NCI-H510A treated with DMSO at 0.1 percent for 48 hours (cell line): ENCODE measurements around the gene THAP10.
"Not testable (repeated sequence)": the region's sequence is repeated elsewhere in the genome, so short reads cannot be mapped to it uniquely, and the experiment has no call there.

Experiments
- DNase-seq: peaks from one replicate; lab custom pipeline; 2025; lab: John Stamatoyannopoulos, UW

Gene THAP10

GRCh38 chr15:70876683-70877082 lies 15.6 kb downstream of the THAP10 start:
- no peak for DNase-seq

GRCh38 chr15:70876011-70876410 lies 16.2 kb downstream of the THAP10 start:
- no peak for DNase-seq

DNA sequence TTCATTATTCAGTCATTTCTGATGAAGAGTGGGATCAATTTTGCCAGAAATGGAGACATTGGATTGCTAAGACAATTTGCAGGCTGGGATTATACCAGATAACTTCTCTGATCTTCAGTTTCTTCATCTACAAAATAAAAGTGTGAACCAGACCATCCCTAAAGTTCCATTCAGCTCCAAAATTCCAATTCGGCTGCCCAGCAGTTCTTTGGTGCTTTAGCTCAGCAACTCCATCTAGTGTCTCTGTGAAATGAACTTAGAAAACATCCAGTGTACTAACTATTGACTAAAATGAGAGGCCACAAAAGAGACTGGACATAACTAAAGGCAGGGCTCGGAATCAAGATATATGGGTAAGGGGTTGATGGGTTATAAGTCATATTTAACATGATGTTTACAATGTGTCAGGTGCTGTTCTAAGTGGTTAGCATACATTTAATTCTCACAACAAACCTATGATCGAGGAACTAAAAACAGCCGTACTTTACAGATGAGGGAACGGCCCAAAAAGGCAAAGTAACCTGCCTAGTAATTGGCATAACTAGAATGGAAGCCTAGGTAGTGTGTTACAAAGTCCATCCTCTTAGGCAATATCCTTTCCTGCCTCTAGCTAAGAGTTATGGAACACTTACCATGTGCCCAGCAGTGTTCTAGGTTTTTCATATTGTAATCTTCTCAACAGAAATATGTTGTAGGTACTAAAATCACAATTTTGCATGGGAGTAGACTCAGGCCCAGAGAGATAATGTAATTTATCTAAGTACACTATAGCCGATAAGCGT lies 17.0 kb downstream of the THAP10 start:
- no peak for DNase-seq

DNA sequence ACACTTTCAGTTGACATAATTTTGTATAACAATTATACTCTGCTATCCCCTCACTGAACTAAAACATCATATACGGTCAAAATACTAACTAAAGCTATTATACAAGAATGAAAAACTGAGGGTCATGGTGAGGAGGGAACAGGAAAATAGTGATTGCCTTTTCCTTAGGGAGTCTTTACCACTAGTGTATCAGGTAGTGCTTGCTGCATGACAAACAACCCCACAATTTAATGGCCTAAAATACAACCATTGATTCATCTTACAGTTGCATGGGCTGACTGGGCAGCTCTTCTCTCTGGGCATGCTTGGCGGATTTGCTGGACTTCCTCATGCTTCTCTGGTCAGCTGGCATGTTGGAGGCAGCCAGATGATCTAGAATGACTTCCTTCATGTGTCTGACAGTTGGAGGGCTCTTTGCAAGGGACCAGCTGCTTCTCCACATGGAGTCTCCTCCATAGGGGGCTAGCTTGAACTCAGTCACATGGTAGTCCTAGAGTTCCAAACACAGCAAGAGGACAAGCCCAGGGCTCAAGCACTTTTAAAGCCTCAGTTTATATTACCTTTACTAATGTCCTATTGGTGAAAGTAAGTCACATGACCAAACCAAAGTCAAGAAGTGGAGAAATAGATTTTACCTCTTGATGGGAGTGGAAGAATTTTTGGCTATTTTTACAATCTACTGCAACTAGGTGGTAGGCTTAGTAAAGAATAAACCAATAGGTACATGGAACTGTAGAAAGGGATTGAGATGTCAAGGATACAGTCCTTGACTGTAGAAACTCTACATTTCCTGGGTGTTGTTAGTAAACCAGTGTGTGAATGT lies 18.8 kb downstream of the THAP10 start:
- no peak for DNase-seq

- not testable (repeated sequence) for DNase-seq
Measured at GRCh38 chr15:70871490-70871889, 20.7 kb downstream of the THAP10 start.

DNA sequence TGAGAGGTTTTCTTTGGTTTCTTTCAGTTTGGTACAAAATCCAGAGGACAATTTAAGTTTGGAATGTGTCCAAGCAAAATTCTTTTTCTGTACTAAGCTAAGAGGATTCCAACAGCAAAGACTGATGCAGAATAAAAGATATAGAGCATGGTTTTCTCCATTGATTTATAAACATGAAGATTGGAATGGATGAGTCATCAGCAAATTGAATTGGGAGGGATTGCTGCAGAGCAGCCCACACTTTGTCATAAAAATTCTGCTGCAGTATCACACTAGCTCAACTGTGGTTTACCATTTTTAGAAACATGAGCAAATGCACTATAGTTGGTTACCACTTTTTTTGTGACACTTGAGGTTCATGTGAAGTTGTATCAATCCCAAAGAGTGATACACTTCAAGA lies 22.2 kb downstream of the THAP10 start:
- no peak for DNase-seq

- no peak for DNase-seq
Measured at GRCh38 chr15:70869346-70869745, 22.9 kb downstream of the THAP10 start.

DNA sequence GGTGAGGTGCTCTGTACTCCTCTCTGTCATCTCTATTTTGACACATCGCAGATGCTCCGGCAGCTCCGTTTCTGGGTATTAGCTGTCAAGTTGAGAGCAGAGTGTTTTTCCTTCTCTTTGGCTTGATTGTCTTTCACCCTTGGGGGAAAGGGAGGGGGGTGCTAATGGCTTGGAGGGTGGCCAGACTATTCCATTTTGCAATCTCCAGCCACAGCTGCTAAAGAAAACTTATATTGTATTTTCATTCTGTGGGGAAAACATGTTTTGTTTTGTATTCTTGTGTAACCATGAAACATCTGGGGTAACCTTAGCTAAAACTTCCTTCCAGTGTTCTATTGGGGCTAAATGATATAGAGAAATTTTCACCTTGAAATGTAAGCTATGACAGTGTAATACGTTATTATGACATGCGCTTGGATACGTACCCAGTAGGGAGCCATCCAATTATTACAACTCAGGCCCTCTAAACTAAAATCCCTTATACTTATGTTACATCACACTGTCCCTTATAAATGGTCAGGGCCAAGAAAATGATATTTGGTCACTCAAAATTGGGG lies 24.2 kb downstream of the THAP10 start:
- DNase-seq: no peak

- DNase-seq: no peak
Measured at GRCh38 chr15:70866982-70867641, 25.1 kb downstream of the THAP10 start.

- DNase-seq: no peak
Measured at GRCh38 chr15:70863450-70864218, 28.6 kb downstream of the THAP10 start.

- DNase-seq: no peak
Measured at GRCh38 chr15:70859998-70860397, 32.2 kb downstream of the THAP10 start.

GRCh38 chr15:70859322-70859908 lies 32.8 kb downstream of the THAP10 start:
- no peak for DNase-seq

DNA sequence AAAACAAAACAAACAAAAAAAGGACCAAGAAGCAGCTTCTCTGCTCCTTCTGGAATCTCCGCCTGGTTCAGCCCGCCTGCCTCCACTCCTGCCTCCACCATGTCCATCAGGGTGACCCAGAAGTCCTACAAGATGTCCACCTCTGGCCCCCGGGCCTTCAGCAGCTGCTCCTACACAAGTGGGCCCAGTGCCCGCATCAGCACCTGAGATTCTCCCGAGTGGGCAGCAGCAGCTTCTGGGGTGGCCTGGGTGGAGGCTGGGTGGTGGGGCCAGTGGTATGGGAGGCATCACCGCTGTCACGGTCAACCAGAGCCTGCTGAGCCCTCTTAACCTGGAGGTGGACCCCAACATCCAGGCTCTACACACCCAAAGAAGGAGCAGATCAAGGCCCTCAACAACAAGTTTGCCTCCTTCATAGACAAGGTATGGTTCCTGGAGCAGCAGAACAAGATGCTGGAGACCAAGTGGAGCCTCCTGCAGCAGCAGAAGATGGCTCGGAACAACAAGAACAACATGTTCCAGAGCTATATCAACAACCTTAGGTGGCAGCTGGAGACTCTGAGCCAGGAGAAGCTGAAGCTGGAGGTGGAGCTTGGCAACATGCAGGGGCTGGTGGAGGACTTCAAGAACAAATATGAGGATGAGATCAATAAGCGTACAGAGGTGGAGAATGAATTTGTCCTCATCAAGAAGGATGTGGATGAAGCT lies 33.5 kb downstream of the THAP10 start:
- DNase-seq: not testable (repeated sequence)

- no peak for DNase-seq
Measured at GRCh38 chr15:70857562-70858285, 34.5 kb downstream of the THAP10 start.

- DNase-seq: no peak
Measured at GRCh38 chr15:70856884-70857561, 35.2 kb downstream of the THAP10 start.

DNA sequence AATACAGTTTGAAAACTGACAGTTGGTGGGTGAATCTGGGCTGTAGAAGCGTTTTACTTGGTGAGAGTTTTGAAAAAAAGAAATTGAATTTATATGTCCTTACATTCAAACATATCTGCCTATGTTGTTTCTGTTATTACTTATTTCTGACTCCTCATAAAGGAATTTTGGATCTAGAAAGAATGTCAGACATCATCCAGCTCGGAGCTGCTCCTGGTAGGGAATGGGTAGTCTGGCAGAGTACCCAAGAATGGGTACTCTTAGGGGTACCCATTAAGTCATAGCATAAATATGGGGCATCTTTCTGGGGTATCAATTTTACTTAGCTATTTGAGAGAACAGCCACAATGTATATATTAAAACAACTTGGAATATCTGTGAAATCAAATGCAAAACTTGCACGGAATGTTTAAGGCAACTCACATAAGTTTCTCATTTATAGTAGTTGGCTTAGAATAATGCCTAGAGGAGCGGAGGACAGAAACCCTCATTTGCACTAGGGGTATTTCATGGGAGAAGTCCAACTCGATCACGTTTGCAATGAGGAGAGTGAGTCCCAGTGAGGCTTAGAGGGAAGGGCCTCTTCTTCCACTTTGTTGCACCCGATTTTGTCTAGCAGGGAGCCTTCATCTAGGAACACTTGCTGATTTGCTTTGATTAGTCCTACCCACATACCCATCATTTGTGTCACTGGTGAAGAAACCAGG lies 35.9 kb downstream of the THAP10 start:
- DNase-seq: no peak

GRCh38 chr15:70855764-70856163 lies 36.5 kb downstream of the THAP10 start:
- no peak for DNase-seq

- no peak for DNase-seq
Measured at GRCh38 chr15:70854666-70854976, 37.6 kb downstream of the THAP10 start.
